Measurements from ENCODE around the gene TMEM175.
"Not testable (repeated sequence)": the region's sequence is repeated elsewhere in the genome, so short reads cannot be mapped to it uniquely, and the experiment has no call there.

The TMEM175 gene

GRCh38 chr4:992297-993110, 60.2 kb downstream of the TMEM175 start:
- no peak for DNase-seq

- DNase-seq, result no peak
These were observed 61.1 kb downstream of the TMEM175 start, which contains the start of gene SLC26A1 for GRCh38 chr4:993111-994029. Gene SLC26A1, minus strand, starts transcription at chr4:993404. Its CDS starts 1,701 bp downstream, at chr4:991703.

DNA sequence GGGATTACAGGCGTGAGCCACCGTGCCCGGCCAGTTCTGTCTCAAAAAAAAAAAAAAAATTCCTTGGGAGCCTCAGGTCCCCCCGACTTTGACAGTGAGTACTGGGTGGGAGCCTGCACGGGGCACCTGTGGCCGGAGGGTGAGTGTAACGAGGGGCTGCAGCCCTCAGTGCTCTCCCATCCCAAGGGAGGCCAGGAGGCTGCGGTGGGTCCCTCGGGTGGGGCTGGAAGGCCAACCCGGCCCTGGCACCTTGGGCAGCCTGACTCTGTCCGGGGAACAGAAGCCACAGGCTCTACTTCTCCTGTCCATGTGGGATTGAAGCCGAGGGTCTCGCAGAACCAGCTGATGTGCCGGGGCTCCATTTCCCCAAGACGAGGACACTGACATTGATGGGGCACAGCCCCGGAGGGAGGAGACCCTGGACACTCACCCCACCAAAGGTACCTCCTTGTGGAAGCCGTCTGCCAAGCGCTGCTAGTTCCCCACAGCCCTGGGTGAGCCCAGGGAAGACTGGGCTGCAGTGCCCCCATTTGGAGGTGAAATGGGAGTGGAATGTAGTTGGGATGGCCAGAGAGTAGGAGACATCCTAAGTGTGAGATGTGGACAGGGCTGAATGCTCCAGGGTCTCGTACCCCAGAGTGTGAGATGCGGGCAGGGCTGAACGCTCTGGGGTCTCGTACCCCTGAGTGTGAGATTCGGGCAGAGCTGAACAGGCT, 63.2 kb downstream of the TMEM175 start:
- no peak for DNase-seq

- DNase-seq, result no peak
These were observed 64.1 kb downstream of the TMEM175 start for GRCh38 chr4:996030-996996.

DNA sequence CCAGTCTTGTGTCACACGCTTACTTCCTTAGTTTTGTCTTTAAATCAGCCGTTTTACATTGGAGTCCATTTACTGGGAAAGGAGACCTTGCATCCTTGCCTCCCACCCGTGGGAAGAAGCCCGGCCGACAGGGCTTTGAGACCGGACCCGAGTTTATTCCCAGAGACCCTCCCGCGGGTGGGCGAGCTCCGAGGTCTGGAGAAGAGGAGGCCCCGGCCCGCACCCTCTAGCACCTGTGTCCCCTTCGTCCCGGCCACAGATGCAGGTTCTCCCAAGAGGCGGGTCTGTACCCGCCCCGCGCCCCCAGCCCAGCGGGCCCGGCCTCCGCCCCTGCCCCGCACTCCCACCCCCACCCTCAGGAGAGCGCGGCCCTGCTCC, 64.7 kb downstream of the TMEM175 start:
- no peak for DNase-seq

DNA sequence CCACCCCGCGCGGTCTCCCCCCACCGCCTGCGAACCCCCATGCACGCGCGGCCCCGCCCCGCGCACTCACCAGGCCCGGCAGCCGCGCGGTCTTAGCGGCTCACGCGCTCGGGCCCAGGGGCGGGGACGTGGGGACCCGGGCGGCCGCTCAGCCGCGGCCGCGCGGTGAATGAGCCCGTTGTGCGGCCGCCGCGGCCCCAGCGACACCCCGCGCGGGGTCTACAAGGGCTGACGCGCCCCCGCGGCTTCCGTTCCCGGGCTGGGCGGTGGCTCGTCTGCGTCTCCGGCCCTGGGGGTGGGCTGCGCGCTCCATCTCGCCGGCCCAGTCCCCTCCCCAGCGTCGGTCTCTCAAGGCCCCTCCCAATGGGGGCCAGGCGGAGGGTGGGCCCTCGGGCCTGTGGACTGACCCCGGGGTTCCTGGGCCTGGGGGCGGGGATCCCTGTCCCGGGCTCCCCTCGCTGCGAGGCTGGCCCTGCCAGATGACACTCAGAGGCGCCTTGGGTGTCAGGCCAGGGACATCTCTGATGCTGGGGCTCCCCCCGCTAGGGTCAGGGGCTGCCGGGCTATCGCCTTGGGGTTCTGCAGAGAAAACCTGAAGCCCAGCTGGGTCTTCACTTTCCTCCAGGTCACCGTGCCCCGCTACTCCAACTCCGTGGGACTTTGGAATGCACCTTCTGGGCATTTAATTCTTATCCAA, 65.3 kb downstream of the TMEM175 start:
- DNase-seq, result no peak

DNA sequence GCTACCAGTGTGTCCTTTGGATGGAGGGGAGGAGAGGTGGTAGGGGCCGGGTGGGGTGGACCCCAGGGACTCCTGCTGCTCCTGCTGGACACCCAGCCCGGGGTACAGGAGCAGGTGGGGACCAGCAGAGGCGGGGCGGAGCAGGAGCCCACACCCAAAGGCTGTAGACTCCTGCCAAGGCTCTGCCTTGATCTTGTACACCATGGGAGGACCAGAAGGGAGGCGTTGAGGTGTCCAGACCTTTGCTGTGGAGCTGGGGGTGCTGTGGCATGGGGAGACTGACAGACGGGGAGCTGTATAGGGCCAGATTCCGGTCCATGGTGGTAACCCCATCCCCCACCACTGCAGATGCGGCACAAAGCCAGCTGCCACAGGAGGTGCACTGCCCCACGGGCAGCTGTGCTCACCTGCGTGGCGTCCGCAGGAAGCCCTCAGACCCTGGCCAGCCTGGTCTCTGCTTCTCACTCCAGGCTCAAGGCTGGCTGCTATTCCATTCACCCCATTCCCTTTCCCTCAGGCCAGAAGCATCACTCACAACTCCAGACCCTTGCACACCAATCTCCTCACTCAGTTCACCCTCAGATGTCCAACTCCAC, 65.9 kb downstream of the TMEM175 start:
- no peak for DNase-seq

- DNase-seq, result not testable (repeated sequence)
These were observed 67.1 kb downstream of the TMEM175 start for GRCh38 chr4:999240-999863.

DNA sequence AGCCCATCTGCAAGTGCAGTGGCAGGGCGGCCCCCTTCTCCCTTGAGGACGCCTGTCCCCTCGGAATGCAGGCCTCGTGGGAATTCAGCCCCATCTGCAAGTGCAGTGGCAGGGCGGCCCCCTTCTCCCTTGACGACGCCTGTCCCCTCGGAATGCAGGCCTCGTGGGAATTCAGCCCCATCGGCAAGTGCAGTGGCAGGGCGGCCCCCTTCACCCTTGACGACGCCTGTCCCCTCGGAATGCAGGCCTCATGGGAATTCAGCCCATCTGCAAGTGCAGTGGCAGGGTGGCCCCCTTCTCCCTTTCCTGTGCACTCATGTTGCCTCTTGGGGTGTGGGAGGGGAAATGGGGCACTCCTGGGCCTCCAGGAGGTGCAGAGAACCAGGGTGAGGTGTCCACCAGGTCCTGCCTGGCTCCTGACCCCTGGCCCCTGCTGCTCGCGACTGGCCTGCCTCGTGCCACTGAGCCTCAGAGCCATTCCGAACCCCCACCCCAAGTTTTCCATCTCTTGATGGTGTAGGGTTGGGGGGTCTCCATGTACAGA, 67.7 kb downstream of the TMEM175 start:
- no peak for DNase-seq

DNA sequence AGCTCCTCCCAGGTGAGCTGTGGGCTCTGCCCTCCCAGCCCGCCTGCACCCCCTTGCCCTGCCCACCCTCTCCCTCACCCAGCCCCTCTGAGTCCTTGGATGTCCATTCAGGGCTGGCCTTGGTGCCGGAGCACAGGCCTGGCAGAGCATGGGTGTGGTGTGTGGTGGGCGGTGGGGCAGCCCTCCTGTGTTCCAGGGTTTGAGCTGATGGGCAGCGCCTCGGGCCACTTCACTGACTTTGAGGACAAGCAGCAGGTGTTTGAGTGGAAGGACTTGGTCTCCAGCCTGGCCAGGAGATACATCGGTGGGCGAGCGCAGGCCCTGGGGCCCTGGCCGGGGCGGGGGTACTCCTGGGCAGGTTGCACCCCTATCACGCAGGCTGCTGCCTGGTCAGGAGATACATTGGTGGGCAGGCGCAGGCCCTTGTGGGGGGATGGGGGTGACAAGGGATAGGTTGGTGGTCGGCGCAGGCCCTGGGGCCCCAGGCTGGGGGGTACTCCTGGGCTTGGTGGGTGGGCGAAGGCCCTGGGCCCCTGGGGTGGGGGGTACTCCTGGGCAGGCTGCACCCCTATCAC, 68.5 kb downstream of the TMEM175 start:
- no peak for DNase-seq

- no peak for DNase-seq
These were observed 69.4 kb downstream of the TMEM175 start for GRCh38 chr4:1001561-1002130.

DNA sequence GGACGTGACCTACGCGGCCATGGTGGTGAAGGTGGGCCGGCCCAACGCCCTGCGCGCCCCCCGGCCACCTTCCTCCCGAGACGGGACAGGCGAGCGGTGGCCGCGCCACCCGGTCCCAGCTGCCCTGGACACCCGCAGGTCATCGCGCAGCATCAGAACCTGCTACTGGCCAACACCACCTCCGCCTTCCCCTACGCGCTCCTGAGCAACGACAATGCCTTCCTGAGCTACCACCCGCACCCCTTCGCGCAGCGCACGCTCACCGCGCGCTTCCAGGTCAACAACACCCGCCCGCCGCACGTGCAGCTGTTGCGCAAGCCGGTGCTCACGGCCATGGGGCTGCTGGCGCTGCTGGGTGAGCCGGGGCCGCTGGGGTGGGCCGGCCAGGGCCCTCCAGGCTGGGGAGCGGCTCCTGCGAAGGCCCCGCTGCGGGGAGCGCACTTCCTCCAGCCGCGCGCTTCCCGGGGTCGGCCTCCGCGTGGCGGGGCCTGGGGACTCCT, 69.9 kb downstream of the TMEM175 start:
- no peak for DNase-seq

- no peak for DNase-seq
These were observed 70.5 kb downstream of the TMEM175 start for GRCh38 chr4:1002631-1003251.

DNA sequence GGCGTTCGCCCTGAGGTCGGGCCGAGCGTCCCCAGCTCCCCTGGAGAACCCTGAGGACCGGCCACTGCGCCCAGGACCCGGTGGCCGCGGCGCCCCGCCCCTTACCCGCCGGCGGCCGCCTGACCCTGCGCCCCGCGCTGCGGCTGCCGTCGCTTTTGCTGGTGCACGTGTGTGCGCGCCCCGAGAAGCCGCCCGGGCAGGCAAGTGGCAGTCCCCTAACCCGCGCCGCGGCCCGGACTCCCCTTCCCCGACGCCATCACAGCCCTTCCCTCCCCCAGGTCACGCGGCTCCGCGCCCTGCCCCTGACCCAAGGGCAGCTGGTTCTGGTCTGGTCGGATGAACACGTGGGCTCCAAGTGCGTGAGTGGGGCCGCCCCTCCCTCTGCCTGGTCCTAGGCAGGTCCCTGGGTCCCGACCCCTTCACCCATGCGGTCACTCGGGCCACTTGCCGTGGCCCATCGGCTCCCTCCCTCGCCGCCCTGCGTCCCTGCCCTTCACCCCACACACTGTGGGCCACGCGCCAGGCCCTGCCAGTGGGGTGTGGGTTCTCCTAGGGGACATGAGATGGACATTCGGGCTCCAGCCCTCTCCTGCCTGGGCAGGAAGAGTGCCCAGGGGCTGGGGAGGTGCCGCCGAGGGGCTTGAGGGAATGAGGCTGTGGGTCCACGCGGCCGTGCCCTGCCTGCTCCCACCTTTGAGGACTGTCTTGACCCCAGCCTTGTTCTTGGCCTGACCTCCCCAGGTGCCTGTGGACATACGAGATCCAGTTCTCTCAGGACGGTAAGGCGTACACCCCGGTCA, 71.2 kb downstream of the TMEM175 start:
- no peak for DNase-seq

GRCh38 chr4:1004071-1004418, 71.8 kb downstream of the TMEM175 start:
- no peak for DNase-seq

DNA sequence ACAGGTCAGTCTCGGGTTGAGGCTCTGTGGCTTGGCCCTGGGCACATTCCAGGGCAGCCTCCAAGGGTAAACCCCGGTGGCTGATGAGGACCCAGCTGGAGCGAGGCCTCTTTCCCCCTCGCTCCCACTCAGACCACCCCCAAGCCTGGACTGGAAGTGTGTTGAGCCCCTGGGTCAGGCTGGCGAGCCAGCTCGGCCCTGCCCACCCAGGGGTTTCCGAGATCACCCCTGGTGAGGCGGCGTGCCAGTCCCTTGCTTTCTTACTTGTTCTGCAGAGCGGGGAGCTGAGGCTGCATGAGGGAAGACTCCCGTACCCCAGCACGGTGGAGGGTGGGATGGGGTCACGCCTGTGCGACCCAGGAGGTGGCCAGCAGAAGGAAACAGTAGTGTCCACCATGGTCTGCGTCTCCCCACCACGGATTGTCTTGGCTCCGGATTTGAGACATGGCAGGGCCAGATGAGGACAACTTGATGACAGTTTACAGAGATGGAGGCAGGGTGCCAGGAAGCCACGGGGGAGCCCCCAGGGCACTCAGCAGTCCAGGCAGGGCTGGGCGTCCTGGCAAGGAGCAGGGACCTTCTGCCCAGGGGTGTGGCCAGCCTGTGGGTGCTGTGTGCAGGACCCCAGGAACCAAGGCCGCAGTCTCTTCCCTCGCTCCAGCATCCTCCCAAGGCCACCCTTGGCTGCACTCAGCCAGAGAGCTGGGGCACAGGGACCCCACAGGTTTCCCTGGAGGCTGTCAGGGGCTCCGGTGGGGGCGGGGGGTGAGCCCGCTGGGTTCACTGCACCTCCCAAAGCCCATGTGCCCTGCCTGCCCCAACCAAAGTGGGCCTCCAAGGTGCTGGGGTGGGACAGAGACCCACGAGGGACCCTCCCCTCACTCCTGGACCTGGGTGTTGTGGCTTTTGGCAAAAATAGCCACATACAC, 72.6 kb downstream of the TMEM175 start:
- DNase-seq, result no peak

GRCh38 chr4:1006856-1007255, 74.6 kb downstream of the TMEM175 start:
- no peak for DNase-seq
